H9 (cell line): Measurements from ENCODE around the gene DAGLB. TPM values are rescaled to one million over a fixed set of nuclear protein-coding genes. Genes with fewer than 3 reads are reported as not detected.

ENCODE experiments used
- DNase-seq: peaks from one replicate; pipeline ENCODE4 v3.0.0-alpha.2; 2017
- H2AFZ ChIP-seq: one replicate; pipeline ENCODE4 v1.6.1; 2013; ENCODE audit warnings: mild to moderate bottlenecking, low read length, control low read depth, moderate library complexity
- H2AK5ac ChIP-seq: 2 replicates; pipeline ENCODE4 v1.6.1; 2013; ENCODE audit warnings: low read length, control low read depth, mixed read lengths; ENCODE audit not compliant: insufficient read length
- H2BK120ac ChIP-seq: one replicate; pipeline ENCODE4 v1.6.1; 2013; ENCODE audit warnings: low read depth, mild to moderate bottlenecking, low read length, control low read depth, inconsistent platforms; ENCODE audit not compliant: poor library complexity, severe bottlenecking
- H2BK12ac ChIP-seq: 2 replicates; pipeline ENCODE4 v1.6.1; 2013; ENCODE audit warnings: low read length, control low read depth, mixed read lengths, low read depth; ENCODE audit not compliant: insufficient read length
- H2BK15ac ChIP-seq: 2 replicates; pipeline ENCODE4 v1.6.1; 2013; ENCODE audit warnings: low read depth, low read length, control low read depth
- H2BK20ac ChIP-seq: one replicate; pipeline ENCODE4 v1.6.1; 2013; ENCODE audit warnings: low read depth, mild to moderate bottlenecking, low read length, control low read depth, inconsistent platforms; ENCODE audit not compliant: poor library complexity, severe bottlenecking
- H2BK5ac ChIP-seq: 2 replicates; pipeline ENCODE4 v1.6.1; 2013; ENCODE audit warnings: low read length, control low read depth, mixed read lengths; ENCODE audit not compliant: insufficient read length
- H3K14ac ChIP-seq: 2 replicates; pipeline ENCODE4 v1.6.1; 2013; ENCODE audit warnings: low read length, control low read depth; ENCODE audit not compliant: insufficient read depth
- H3K18ac ChIP-seq: 2 replicates; pipeline ENCODE4 v1.6.1; 2013; ENCODE audit warnings: low read depth, mild to moderate bottlenecking, mixed read lengths, low read length, control low read depth; ENCODE audit not compliant: insufficient read length
- H3K23ac ChIP-seq: 2 replicates; pipeline ENCODE4 v1.6.1; 2013; ENCODE audit warnings: low read length, control low read depth, mixed read lengths, low read depth; ENCODE audit not compliant: insufficient read length
- H3K23me2 ChIP-seq: 2 replicates; pipeline ENCODE4 v1.6.1; 2013; ENCODE audit warnings: low read depth, mild to moderate bottlenecking, mixed read lengths, low read length, control low read depth; ENCODE audit not compliant: insufficient read length, poor library complexity, severe bottlenecking
- H3K27ac ChIP-seq: 2 replicates; pipeline ENCODE4 v1.5.1; 2013; ENCODE audit warnings: low read length, control low read depth, mixed read lengths, low read depth; ENCODE audit not compliant: insufficient read length
- H3K27me3 ChIP-seq: 2 replicates; pipeline ENCODE4 v1.6.1; 2013; ENCODE audit warnings: low read length, control low read depth, inconsistent platforms; ENCODE audit not compliant: insufficient read depth
- H3K4ac ChIP-seq: 2 replicates; pipeline ENCODE4 v1.6.1; 2013; ENCODE audit warnings: low read depth, mild to moderate bottlenecking, control low read depth, inconsistent platforms, low read length, moderate library complexity
- H3K4me1 ChIP-seq: 2 replicates; pipeline ENCODE4 v1.6.1; 2013; ENCODE audit warnings: low read length, control low read depth, inconsistent platforms; ENCODE audit not compliant: insufficient read depth
- H3K4me2 ChIP-seq: 2 replicates; pipeline ENCODE4 v1.6.1; 2013; ENCODE audit warnings: low read length, control low read depth, mixed read lengths; ENCODE audit not compliant: insufficient read length, insufficient read depth
- H3K56ac ChIP-seq: 2 replicates; pipeline ENCODE4 v1.6.1; 2013; ENCODE audit warnings: low read depth, mild to moderate bottlenecking, mixed read lengths, low read length, control low read depth; ENCODE audit not compliant: insufficient read length
- H3K79me1 ChIP-seq: 2 replicates; pipeline ENCODE4 v1.6.1; 2013; ENCODE audit warnings: low read depth, mild to moderate bottlenecking, moderate library complexity, low read length, control low read depth, inconsistent platforms; ENCODE audit not compliant: insufficient read depth, poor library complexity, severe bottlenecking
- H3K79me2 ChIP-seq: 2 replicates; pipeline ENCODE4 v1.6.1; 2013; ENCODE audit warnings: low read length, control low read depth, inconsistent platforms; ENCODE audit not compliant: insufficient read depth
- H3K9ac ChIP-seq: 2 replicates; pipeline ENCODE4 v1.6.1; 2013; ENCODE audit warnings: low read length, control low read depth, mixed read lengths; ENCODE audit not compliant: insufficient read length; ENCODE audit errors: extremely low read depth
- H3K9me3 ChIP-seq: one replicate; pipeline ENCODE4 v1.6.1; 2013; ENCODE audit warnings: low read depth, low read length, inconsistent platforms; ENCODE audit not compliant: control insufficient read depth
- H3T11ph ChIP-seq: one replicate; pipeline ENCODE4 v1.6.1; 2013; ENCODE audit warnings: mild to moderate bottlenecking, low read length, control low read depth, inconsistent platforms
- H4K20me1 ChIP-seq: one replicate; pipeline ENCODE4 v1.6.1; 2013; ENCODE audit not compliant: control insufficient read depth, insufficient read length, insufficient read depth
- H4K5ac ChIP-seq: 2 replicates; pipeline ENCODE4 v1.6.1; 2013; ENCODE audit warnings: low read depth, mild to moderate bottlenecking, mixed read lengths, low read length, control low read depth; ENCODE audit not compliant: insufficient read length
- H4K8ac ChIP-seq: replicated peaks from 2 replicates; pipeline ENCODE4 v1.6.1; 2013; ENCODE audit warnings: low read length, control low read depth, mixed read lengths, low read depth; ENCODE audit not compliant: insufficient read length
- H4K91ac ChIP-seq: 2 replicates; pipeline ENCODE4 v1.6.1; 2013; ENCODE audit warnings: low read depth, mild to moderate bottlenecking, moderate library complexity, mixed read lengths, low read length, control low read depth; ENCODE audit not compliant: insufficient read length
- H3K27ac Mint-ChIP-seq, 3 experiments: 2 replicates in 2 of 3; 3 replicates in 1 of 3; pipeline ENCODE4 v1.8.0; 2020 to 2021; ENCODE audit warnings: mixed read lengths in 3 of 3, mild to moderate bottlenecking in 1 of 3, moderate library complexity in 1 of 3
- H3K27me3 Mint-ChIP-seq: 2 replicates; pipeline ENCODE4 v1.8.0; 2021; ENCODE audit warnings: low read depth, mild to moderate bottlenecking, moderate library complexity, mixed read lengths
- H3K36me3 Mint-ChIP-seq, 3 experiments: 2 replicates in 2 of 3; 3 replicates in 1 of 3; pipeline ENCODE4 v1.8.0; 2020 to 2021; ENCODE audit warnings: low read depth in 3 of 3, mixed read lengths in 3 of 3; ENCODE audit not compliant: insufficient read depth in 1 of 3
- H3K4me1 Mint-ChIP-seq, 2 experiments: 2 replicates each; pipeline ENCODE4 v1.8.0; 2020; ENCODE audit warnings: mixed read lengths in 2 of 2
- H3K4me3 Mint-ChIP-seq, 2 experiments: 2 replicates in 1 of 2; 3 replicates in 1 of 2; pipeline ENCODE4 v1.8.0; 2020 to 2021; ENCODE audit warnings: mild to moderate bottlenecking in 2 of 2, mixed read lengths in 2 of 2, moderate library complexity in 1 of 2
- H3K9me3 Mint-ChIP-seq, 2 experiments: 2 replicates in 1 of 2; 3 replicates in 1 of 2; pipeline ENCODE4 v1.8.0; 2020; ENCODE audit warnings: mild to moderate bottlenecking in 2 of 2, mixed read lengths in 2 of 2, moderate library complexity in 1 of 2
- CTCF ChIP-seq: fragments of 200-600 bp; sonication (generic); conservative IDR thresholded peaks from 3 replicates; pipeline ENCODE4 v1.8.0; 2021; ENCODE audit warnings: antibody characterized with exemption, mild to moderate bottlenecking
- WGBS: extraction: QIAGEN DNeasy Blood & Tissue Kit; methylation state at CpG from one replicate; pipeline ENCODE4 v1.1.7; 2013; ENCODE audit warnings: missing lambda C conversion rate, low lambda C conversion rate, mixed read lengths; ENCODE audit not compliant: insufficient read length; ENCODE audit errors: extremely low coverage; 5-methylcytosine and 5-hydroxymethylcytosine counted together
- total RNA-seq: library from RNA; stranded (reverse); gene quantifications from 2 replicates; pipeline ENCODE4 v1.2.1, GENCODE V29; 2021

Gene DAGLB
- total RNA-seq, 1 experiment from 2014 or later: 46.4 TPM

- Histone ChIP-seq H3K27me3 (no peaks in the 10 kb centered on the region), H4K20me1 (no peaks in the 10 kb centered on the region), H3K56ac (no peak overlapping the region), H3K9ac (no peak overlapping the region), H4K5ac (no peak overlapping the region), H3K18ac (no peak overlapping the region), H3K23ac (no peak overlapping the region), H3K4me1 (no peaks in the 10 kb centered on the region; the same call in 1 of the 2 replicates), H2BK20ac (no peak overlapping the region), H2BK12ac (no peak overlapping the region), H3K4ac (no peak overlapping the region), H4K8ac (no peak overlapping the region), H3K23me2 (no peaks in the 10 kb centered on the region), H3K79me2 (no peaks in the 10 kb centered on the region), H3K4me2 (no peak overlapping the region), H3T11ph (no peak overlapping the region), H2BK120ac (no peak overlapping the region), H2BK15ac (no peak overlapping the region), H2BK5ac (no peak overlapping the region), H2AFZ (no peak overlapping the region), H3K14ac (no peak overlapping the region; the same call in 1 of the 2 replicates), H4K91ac (no peak overlapping the region), H3K27ac (no peak overlapping the region), H3K79me1 (no peaks in the 10 kb centered on the region), H3K9me3 (peaks cover 15% of the 10 kb centered on the region), H2AK5ac (no peak overlapping the region)
- TF ChIP-seq CTCF: no peak
- no CpG with 5 or more reads among the region's 16 CpGs for WGBS
- H3K4me1 Mint-ChIP-seq: peaks cover 4 to 6% of the 10 kb centered on the region in 2 experiments
- H3K36me3 Mint-ChIP-seq: peaks cover 61 to 86% (median 81%) of the 10 kb centered on the region in 3 experiments
- peaks cover 24 to 28% of the 10 kb centered on the region in 2 experiments for H3K9me3 Mint-ChIP-seq
- H3K4me3 Mint-ChIP-seq: no peak overlapping the region
- peak overlapping the region in 2 of 3 experiments; percentile 11 to 88; a peak in 2 of 7 replicates for H3K27ac Mint-ChIP-seq
- no peak for DNase-seq
- no peaks in the 10 kb centered on the region for H3K27me3 Mint-ChIP-seq
Measured at GRCh38 chr7:6419310-6419773, 28.4 kb downstream of the DAGLB start.
